ENCODE results near the gene MTARC1. TPM values are rescaled to one million over a fixed set of nuclear protein-coding genes. Genes with fewer than 3 reads are reported as not detected.

MTARC1 gene
- total and polyA plus RNA-seq, 2 of the 4 experiments (the other 2 are of a cell fraction) = 0.18 to 0.55 TPM

- Histone ChIP-seq H4K8ac (ENCODE audit: low read depth in 2 of 2, low read length in 2 of 2) (no peak overlapping the region), H3K4me2 (ENCODE audit: low read depth, low read length) (no peak overlapping the region), H4K5ac (ENCODE audit: low read depth, low read length) (no peak overlapping the region), H3K79me1 (ENCODE audit: low read depth in 1 of 2, low read length in 2 of 2) (no peaks in the 10 kb centered on the region), H2BK120ac (ENCODE audit: low read depth, low read length) (no peak overlapping the region), H2BK5ac (ENCODE audit: low read depth, low read length, poor library complexity, severe bottlenecking) (no peak overlapping the region), H2AFZ (replicated peaks; ENCODE audit: low read length, poor library complexity) (no peak overlapping the region), H4K20me1 (ENCODE audit: insufficient read depth, low read length) (no peaks in the 10 kb centered on the region), H3K18ac (ENCODE audit: low read depth, low read length) (no peak overlapping the region), H2AK5ac (ENCODE audit: low read depth, low read length) (no peak overlapping the region), H3K27me3 (ENCODE audit: control insufficient read depth, insufficient read depth, low read length) (no peaks in the 10 kb centered on the region; the same call in 1 of the 2 replicates), H3K9me3 (ENCODE audit: control insufficient read depth, insufficient read depth, low read length) (no peaks in the 10 kb centered on the region), H3K23ac (ENCODE audit: low read depth, low read length) (no peak overlapping the region), H3K14ac (replicated peaks; ENCODE audit: low read depth, low read length) (no peak overlapping the region), H3K36me3 (ENCODE audit: control insufficient read depth, insufficient read depth, low read length) (no peaks in the 10 kb centered on the region), H3K56ac (ENCODE audit: extremely low read depth, insufficient read depth, low read length) (no peak overlapping the region), H3K9ac (ENCODE audit: low read depth, low read length) (no peak overlapping the region), H2BK15ac (ENCODE audit: low read depth, low read length) (no peak overlapping the region), H3K9me1 (ENCODE audit: insufficient read depth, low read length) (no peaks in the 10 kb centered on the region), H3K4me1 (ENCODE audit: control insufficient read depth, insufficient read depth, low read length) (no peaks in the 10 kb centered on the region), H4K91ac (ENCODE audit: insufficient read depth, low read depth, low read length) (no peak overlapping the region), H3K4ac (ENCODE audit: low read depth, low read length) (no peak overlapping the region), H3K4me3 (ENCODE audit: insufficient read depth, low read depth, low read length) (no peak overlapping the region), H2BK20ac (ENCODE audit: low read depth, low read length) (no peak overlapping the region), H3K27ac (ENCODE audit: insufficient read depth, low read length) (no peak overlapping the region), H2AK9ac (replicated peaks; ENCODE audit: low read depth, low read length, poor library complexity) (no peak overlapping the region)
- intact Hi-C loops (cut with micrococcal nuclease) (no loop called here), dilution Hi-C loops (cut with HindIII; ENCODE audit: low sequenced_read_pairs, unreplicated experiment) (no loop called here), in situ Hi-C loops (cut with MboI; ENCODE audit: low sequenced_read_pairs) (no loop called here)
- ATAC-seq (ENCODE audit: low read depth) = no peak
- ChIA-PET POLR2A (ENCODE audit: unreplicated experiment) (no interaction called here), CTCF (no interaction called here)
- DNase-seq = no peak
- WGBS, 2 experiments (ENCODE audit: extremely low coverage in 2 of 2, insufficient read length in 1 of 2) = 100% methylated on average over 3 of the region's 10 CpGs; no CpG with 5 or more reads in 1 of the 2 experiments
- BruUV-seq (replicated peaks) = no TSS peak
- no peak for TF ChIP-seq BHLHE40 (IDR thresholded peaks at IDR 0.05; ENCODE audit: low read depth, low read length)
- TF ChIP-seq NFE2L2 (IDR thresholded peaks at IDR 0.05; ENCODE audit: low read depth, low read length) = no peak
- no peak for TF ChIP-seq FOS (IDR thresholded peaks at IDR 0.05; ENCODE audit: low read depth, low read length)
These were observed 9.8 kb downstream of the MTARC1 start for GRCh38 chr1:220796530-220796929.

All from IMR-90 (cell line).